Measurements from ENCODE around the gene CLSTN2. TPM values are rescaled to one million over a fixed set of nuclear protein-coding genes. Genes with fewer than 3 reads are reported as not detected.

CLSTN2 gene
- total RNA-seq, 1 experiment from 2014 or later = not detected

- H3K4me2 ChIP-seq (ENCODE audit: low read depth, low read length, poor library complexity, severe bottlenecking) = no peak overlapping the region
- H3K4me3 ChIP-seq (ENCODE audit: low read length) = no peak overlapping the region
- H3K36me3 ChIP-seq (ENCODE audit: insufficient read depth, low read length) = no peaks in the 10 kb centered on the region
- no peaks in the 10 kb centered on the region for H3K79me2 ChIP-seq (ENCODE audit: low read length)
- H3K27ac ChIP-seq (ENCODE audit: low read length) = no peak overlapping the region
- DNase-seq = no peak
- H4K20me1 ChIP-seq (ENCODE audit: insufficient read depth, low read depth, low read length) = no peaks in the 10 kb centered on the region
- H3K9me2 ChIP-seq (replicated peaks; ENCODE audit: insufficient read depth, low read length) = no peaks in the 10 kb centered on the region
- H3K4me1 ChIP-seq (ENCODE audit: low read length) = no peaks in the 10 kb centered on the region
- H2AFZ ChIP-seq (ENCODE audit: low read length) = no peak overlapping the region
- H3K9ac ChIP-seq (ENCODE audit: low read length) = no peak overlapping the region
- no peaks in the 10 kb centered on the region for H3K9me3 ChIP-seq (ENCODE audit: low read length)
- H3K27me3 ChIP-seq (ENCODE audit: low read length) = no peaks in the 10 kb centered on the region
Measured at GRCh38 chr3:140034058-140034457, 99.1 kb downstream of the CLSTN2 start.

GRCh38 chr3:140035871-140036270, 100.9 kb downstream of the CLSTN2 start:
- H3K27ac ChIP-seq (ENCODE audit: low read length) = no peak overlapping the region
- DNase-seq = no peak
- H3K9ac ChIP-seq (ENCODE audit: low read length) = no peak overlapping the region
- H3K9me2 ChIP-seq (replicated peaks; ENCODE audit: insufficient read depth, low read length) = no peaks in the 10 kb centered on the region
- H3K27me3 ChIP-seq (ENCODE audit: low read length) = no peaks in the 10 kb centered on the region
- no peaks in the 10 kb centered on the region for H4K20me1 ChIP-seq (ENCODE audit: insufficient read depth, low read depth, low read length)
- H3K9me3 ChIP-seq (ENCODE audit: low read length) = no peaks in the 10 kb centered on the region
- H3K4me3 ChIP-seq (ENCODE audit: low read length) = no peak overlapping the region
- H3K4me2 ChIP-seq (ENCODE audit: low read depth, low read length, poor library complexity, severe bottlenecking) = no peak overlapping the region
- H3K79me2 ChIP-seq (ENCODE audit: low read length) = no peaks in the 10 kb centered on the region
- H3K4me1 ChIP-seq (ENCODE audit: low read length) = no peaks in the 10 kb centered on the region
- H2AFZ ChIP-seq (ENCODE audit: low read length) = no peak overlapping the region
- H3K36me3 ChIP-seq (ENCODE audit: insufficient read depth, low read length) = no peaks in the 10 kb centered on the region

- Histone ChIP-seq H3K4me3 (ENCODE audit: low read length) (no peak overlapping the region), H3K27ac (ENCODE audit: low read length) (no peak overlapping the region), H3K27me3 (ENCODE audit: low read length) (no peaks in the 10 kb centered on the region), H3K9ac (ENCODE audit: low read length) (no peak overlapping the region), H4K20me1 (ENCODE audit: insufficient read depth, low read depth, low read length) (no peaks in the 10 kb centered on the region), H3K9me2 (replicated peaks; ENCODE audit: insufficient read depth, low read length) (no peaks in the 10 kb centered on the region), H2AFZ (ENCODE audit: low read length) (no peak overlapping the region), H3K4me2 (ENCODE audit: low read depth, low read length, poor library complexity, severe bottlenecking) (no peak overlapping the region), H3K79me2 (ENCODE audit: low read length) (no peaks in the 10 kb centered on the region), H3K4me1 (ENCODE audit: low read length) (no peaks in the 10 kb centered on the region), H3K9me3 (ENCODE audit: low read length) (no peaks in the 10 kb centered on the region), H3K36me3 (ENCODE audit: insufficient read depth, low read length) (no peaks in the 10 kb centered on the region)
- DNase-seq = peak; percentile 11
Measured at GRCh38 chr3:140050396-140050795, 115.4 kb downstream of the CLSTN2 start.

- no peaks in the 10 kb centered on the region for H3K9me2 ChIP-seq (replicated peaks; ENCODE audit: insufficient read depth, low read length)
- H3K36me3 ChIP-seq (ENCODE audit: insufficient read depth, low read length) = no peaks in the 10 kb centered on the region
- H3K27me3 ChIP-seq (ENCODE audit: low read length) = no peaks in the 10 kb centered on the region
- H3K27ac ChIP-seq (ENCODE audit: low read length) = no peak overlapping the region
- no peaks in the 10 kb centered on the region for H3K4me1 ChIP-seq (ENCODE audit: low read length)
- H3K9me3 ChIP-seq (ENCODE audit: low read length) = no peaks in the 10 kb centered on the region
- H3K4me2 ChIP-seq (ENCODE audit: low read depth, low read length, poor library complexity, severe bottlenecking) = no peak overlapping the region
- H3K79me2 ChIP-seq (ENCODE audit: low read length) = no peaks in the 10 kb centered on the region
- DNase-seq = peak; percentile 45
- H2AFZ ChIP-seq (ENCODE audit: low read length) = no peak overlapping the region
- no peak overlapping the region for H3K4me3 ChIP-seq (ENCODE audit: low read length)
- H4K20me1 ChIP-seq (ENCODE audit: insufficient read depth, low read depth, low read length) = no peaks in the 10 kb centered on the region
- no peak overlapping the region for H3K9ac ChIP-seq (ENCODE audit: low read length)
Measured at GRCh38 chr3:140051019-140051957, 116.3 kb downstream of the CLSTN2 start.

- no peaks in the 10 kb centered on the region for H3K4me1 ChIP-seq (ENCODE audit: low read length)
- no peaks in the 10 kb centered on the region for H3K79me2 ChIP-seq (ENCODE audit: low read length)
- no peaks in the 10 kb centered on the region for H3K9me3 ChIP-seq (ENCODE audit: low read length)
- peak; percentile 5 for DNase-seq
- H3K27me3 ChIP-seq (ENCODE audit: low read length) = no peaks in the 10 kb centered on the region
- no peak overlapping the region for H3K27ac ChIP-seq (ENCODE audit: low read length)
- no peaks in the 10 kb centered on the region for H3K36me3 ChIP-seq (ENCODE audit: insufficient read depth, low read length)
- H3K9me2 ChIP-seq (replicated peaks; ENCODE audit: insufficient read depth, low read length) = no peaks in the 10 kb centered on the region
- H4K20me1 ChIP-seq (ENCODE audit: insufficient read depth, low read depth, low read length) = no peaks in the 10 kb centered on the region
- H3K9ac ChIP-seq (ENCODE audit: low read length) = no peak overlapping the region
- H3K4me3 ChIP-seq (ENCODE audit: low read length) = no peak overlapping the region
- no peak overlapping the region for H3K4me2 ChIP-seq (ENCODE audit: low read depth, low read length, poor library complexity, severe bottlenecking)
- no peak overlapping the region for H2AFZ ChIP-seq (ENCODE audit: low read length)
Measured at GRCh38 chr3:140052771-140053702, 118.1 kb downstream of the CLSTN2 start.

GRCh38 chr3:140053794-140054193, 118.8 kb downstream of the CLSTN2 start:
- Histone ChIP-seq H3K36me3 (ENCODE audit: insufficient read depth, low read length) (no peaks in the 10 kb centered on the region), H3K79me2 (ENCODE audit: low read length) (no peaks in the 10 kb centered on the region), H3K9me2 (replicated peaks; ENCODE audit: insufficient read depth, low read length) (no peaks in the 10 kb centered on the region), H3K4me3 (ENCODE audit: low read length) (no peak overlapping the region), H3K9me3 (ENCODE audit: low read length) (no peaks in the 10 kb centered on the region), H2AFZ (ENCODE audit: low read length) (no peak overlapping the region), H3K27ac (ENCODE audit: low read length) (no peak overlapping the region), H3K4me2 (ENCODE audit: low read depth, low read length, poor library complexity, severe bottlenecking) (no peak overlapping the region), H4K20me1 (ENCODE audit: insufficient read depth, low read depth, low read length) (no peaks in the 10 kb centered on the region), H3K27me3 (ENCODE audit: low read length) (no peaks in the 10 kb centered on the region), H3K4me1 (ENCODE audit: low read length) (no peaks in the 10 kb centered on the region), H3K9ac (ENCODE audit: low read length) (no peak overlapping the region)
- DNase-seq = peak; percentile 6

- no peaks in the 10 kb centered on the region for H3K27me3 ChIP-seq (ENCODE audit: low read length)
- no peak overlapping the region for H3K4me2 ChIP-seq (ENCODE audit: low read depth, low read length, poor library complexity, severe bottlenecking)
Measured at GRCh38 chr3:140055092-140055791, 120.3 kb downstream of the CLSTN2 start.

More at GRCh38 chr3:140055092-140055791, 120.3 kb downstream of the CLSTN2 start:
- Histone ChIP-seq H3K4me1 (ENCODE audit: low read length) (no peaks in the 10 kb centered on the region), H4K20me1 (ENCODE audit: insufficient read depth, low read depth, low read length) (no peaks in the 10 kb centered on the region), H3K9me2 (replicated peaks; ENCODE audit: insufficient read depth, low read length) (no peaks in the 10 kb centered on the region), H3K36me3 (ENCODE audit: insufficient read depth, low read length) (no peaks in the 10 kb centered on the region), H2AFZ (ENCODE audit: low read length) (no peak overlapping the region), H3K4me3 (ENCODE audit: low read length) (no peak overlapping the region), H3K9me3 (ENCODE audit: low read length) (no peaks in the 10 kb centered on the region), H3K9ac (ENCODE audit: low read length) (no peak overlapping the region), H3K79me2 (ENCODE audit: low read length) (no peaks in the 10 kb centered on the region), H3K27ac (ENCODE audit: low read length) (no peak overlapping the region)
- DNase-seq = no peak
